ENCODE data around the gene SHROOM3.
A peak's percentile ranks its signal among the peaks of the same experiment; 100 is the strongest.

SHROOM3 gene

DNA sequence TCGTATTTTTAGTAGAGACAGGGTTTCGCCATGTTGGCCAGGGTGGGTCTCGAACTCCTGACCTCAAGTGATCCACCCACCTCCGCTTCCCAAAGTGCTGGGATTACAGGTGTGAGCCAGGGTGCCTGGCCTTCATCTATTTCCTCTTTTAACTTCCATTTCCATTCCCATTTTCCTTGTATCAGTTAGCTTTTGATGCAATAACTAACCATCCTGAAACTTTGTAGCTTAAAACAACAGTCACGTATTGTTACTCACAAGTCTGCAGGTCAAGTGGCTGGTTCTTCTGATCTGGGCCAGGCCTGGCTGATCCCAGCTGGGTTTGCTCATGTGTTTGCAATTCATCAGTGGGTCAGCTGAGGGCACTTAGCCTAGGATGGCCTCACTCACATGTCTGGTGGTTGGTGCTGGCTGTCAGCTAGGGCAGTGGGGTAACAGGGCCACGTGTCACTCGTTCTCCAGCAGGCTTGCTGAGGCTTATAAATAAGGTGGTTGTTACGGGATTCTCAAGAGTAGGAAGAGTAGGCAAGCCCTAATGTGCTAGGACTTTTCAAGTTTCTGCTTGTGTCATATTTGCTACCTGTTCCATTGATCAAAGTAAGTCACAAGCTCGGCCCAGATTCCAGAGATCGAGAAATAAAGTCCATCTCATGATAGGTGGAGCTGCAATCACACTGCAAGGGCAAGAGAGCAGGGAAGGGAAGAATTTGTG is 374.7 kb downstream of the SHROOM3 start:
- Histone ChIP-seq H2AFZ (ENCODE audit: low read depth, low read length) (no peak overlapping the region), H2AK5ac (ENCODE audit: low read length, severe bottlenecking) (no peak overlapping the region), H2BK5ac (ENCODE audit: low read depth, low read length, poor library complexity, severe bottlenecking) (no peak overlapping the region), H3K27me3 (ENCODE audit: control insufficient read depth in 1 of 2, insufficient read depth in 1 of 2, low read length in 2 of 2) (no peaks in the 10 kb centered on the region), H3K79me1 (replicated peaks; ENCODE audit: low read length, poor library complexity, severe bottlenecking) (no peaks in the 10 kb centered on the region), H3K4me1 (ENCODE audit: control insufficient read depth, insufficient read depth, low read depth, low read length) (peaks cover 16% of the 10 kb centered on the region), H3K4me2 (ENCODE audit: low read length, poor library complexity, severe bottlenecking) (no peak overlapping the region), H3K14ac (ENCODE audit: low read length in 2 of 2) (no peak overlapping the region), H3K36me3 (ENCODE audit: control insufficient read depth in 1 of 2, insufficient read depth in 2 of 2, low read depth in 1 of 2, low read length in 2 of 2) (no peaks in the 10 kb centered on the region), H3K9me3 (ENCODE audit: control insufficient read depth, low read length) (peaks cover 19% of the 10 kb centered on the region), H3K18ac (ENCODE audit: low read depth in 1 of 2, low read length in 2 of 2) (peak overlapping the region in 1 of 2 experiments; percentile 38), H3K9ac (ENCODE audit: low read length) (no peak overlapping the region), H2BK12ac (ENCODE audit: low read length in 2 of 2) (peak overlapping the region in 1 of 2 experiments; percentile 45), H3K27ac (ENCODE audit: low read length, poor library complexity, severe bottlenecking) (peak overlapping the region; percentile 50), H4K91ac (ENCODE audit: low read length) (no peak overlapping the region), H2BK15ac (ENCODE audit: low read depth, poor library complexity, severe bottlenecking) (no peak overlapping the region), H4K8ac (ENCODE audit: low read length) (no peak overlapping the region), H3K4me3 (ENCODE audit: insufficient read depth in 1 of 2, low read depth in 1 of 2, low read length in 2 of 2) (no peak overlapping the region), H3K4ac (ENCODE audit: low read depth in 1 of 2, low read length in 2 of 2) (no peak overlapping the region), H2BK120ac (ENCODE audit: low read depth, low read length) (no peak overlapping the region), H3K23ac (ENCODE audit: low read length in 2 of 2) (no peak overlapping the region)
- peak; percentile 96 for DNase-seq
- WGBS = 52% methylated on average over 10 of the region's 10 CpGs

DNA sequence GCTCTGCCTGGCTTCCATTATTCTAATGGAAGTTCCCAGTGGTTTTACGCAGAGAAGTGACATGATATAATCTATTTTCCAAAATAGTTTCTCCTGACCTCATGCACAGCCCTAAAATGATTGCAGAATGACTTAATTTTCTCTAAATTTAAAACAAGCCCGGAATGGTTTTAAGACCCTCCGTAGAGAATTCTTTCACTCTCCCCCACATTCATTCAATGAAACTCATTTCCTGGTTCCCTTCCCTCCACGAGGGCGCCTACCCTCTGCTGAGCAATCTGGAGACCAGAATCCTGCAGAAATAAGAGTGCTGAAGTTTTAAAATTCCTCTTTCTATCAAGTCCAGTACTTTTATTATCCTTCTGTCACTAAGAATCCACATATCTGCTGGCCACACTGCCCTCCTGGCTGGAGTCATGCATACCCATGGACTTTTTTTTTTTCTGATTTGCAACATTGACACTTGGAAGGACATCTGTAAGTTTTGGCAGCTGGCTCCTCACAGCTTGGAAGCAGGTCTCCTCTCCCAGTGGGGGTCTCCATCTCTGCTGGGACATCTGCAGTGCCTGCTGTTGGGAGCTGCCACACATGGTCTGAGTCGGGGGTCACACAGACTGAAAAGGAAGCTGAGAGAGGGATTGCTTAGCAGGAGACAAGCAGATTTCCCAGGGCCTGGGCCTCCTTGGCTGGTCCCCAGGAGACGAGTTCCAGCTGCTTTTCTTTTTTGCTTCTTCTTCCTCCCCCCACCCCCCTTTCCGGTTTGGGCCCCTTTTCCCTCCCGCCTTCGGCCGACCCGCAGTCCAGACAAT is 376.8 kb downstream of the SHROOM3 start:
- Histone ChIP-seq H4K8ac (ENCODE audit: low read length) (peak overlapping the region; percentile 96), H3K4me1 (ENCODE audit: control insufficient read depth, insufficient read depth, low read depth, low read length) (peaks cover 12% of the 10 kb centered on the region), H3K27ac (ENCODE audit: low read length, poor library complexity, severe bottlenecking) (peak overlapping the region; percentile 97), H4K91ac (ENCODE audit: low read length) (peak overlapping the region; percentile 88), H3K4me3 (ENCODE audit: insufficient read depth in 1 of 2, low read depth in 1 of 2, low read length in 2 of 2) (no peak overlapping the region), H3K18ac (ENCODE audit: low read depth in 1 of 2, low read length in 2 of 2) (peak overlapping the region; percentile 93 to 98), H2BK15ac (ENCODE audit: low read depth, poor library complexity, severe bottlenecking) (peak overlapping the region; percentile 37), H3K9me3 (ENCODE audit: control insufficient read depth, low read length) (peaks cover 20% of the 10 kb centered on the region), H3K27me3 (ENCODE audit: control insufficient read depth in 1 of 2, insufficient read depth in 1 of 2, low read length in 2 of 2) (no peaks in the 10 kb centered on the region), H2AFZ (ENCODE audit: low read depth, low read length) (no peak overlapping the region), H2BK5ac (ENCODE audit: low read depth, low read length, poor library complexity, severe bottlenecking) (peak overlapping the region; percentile 86), H3K23ac (ENCODE audit: low read length in 2 of 2) (peak overlapping the region in 1 of 2 experiments; percentile 23), H3K4ac (ENCODE audit: low read depth in 1 of 2, low read length in 2 of 2) (peak overlapping the region; percentile 83 to 92), H3K9ac (ENCODE audit: low read length) (no peak overlapping the region), H3K36me3 (ENCODE audit: control insufficient read depth in 1 of 2, insufficient read depth in 2 of 2, low read depth in 1 of 2, low read length in 2 of 2) (no peaks in the 10 kb centered on the region), H2BK120ac (ENCODE audit: low read depth, low read length) (peak overlapping the region; percentile 87), H3K4me2 (ENCODE audit: low read length, poor library complexity, severe bottlenecking) (no peak overlapping the region), H3K14ac (ENCODE audit: low read length in 2 of 2) (no peak overlapping the region), H2AK5ac (ENCODE audit: low read length, severe bottlenecking) (peak overlapping the region; percentile 96), H3K79me1 (replicated peaks; ENCODE audit: low read length, poor library complexity, severe bottlenecking) (no peaks in the 10 kb centered on the region), H2BK12ac (ENCODE audit: low read length in 2 of 2) (peak overlapping the region in 1 of 2 experiments; percentile 97)
- WGBS = 4% methylated on average over 12 of the region's 12 CpGs
- DNase-seq = peak; percentile 73

DNA sequence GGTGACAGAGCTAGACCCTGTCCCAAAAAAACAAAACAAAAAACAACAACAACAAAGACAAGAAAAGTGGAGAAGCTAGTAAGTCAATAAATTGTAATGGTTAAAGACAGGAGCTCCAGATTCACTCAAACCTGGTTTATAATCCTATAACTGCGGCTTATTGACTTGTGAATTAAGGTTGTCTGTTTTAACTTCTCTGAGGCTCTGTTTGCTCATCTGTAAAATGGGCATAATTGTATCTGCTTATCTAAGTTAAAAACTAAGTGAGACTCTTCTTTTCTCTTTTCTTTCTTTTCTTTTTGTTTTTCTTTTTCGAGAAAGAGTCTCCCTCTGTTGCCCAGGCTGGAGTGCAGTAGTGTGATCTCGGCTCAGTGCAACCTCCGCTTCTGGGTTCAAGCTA is 378.0 kb downstream of the SHROOM3 start:
- Histone ChIP-seq H3K23ac (ENCODE audit: low read length in 2 of 2) (no peak overlapping the region), H3K4ac (ENCODE audit: low read depth in 1 of 2, low read length in 2 of 2) (peak overlapping the region; percentile 71 to 91), H3K36me3 (ENCODE audit: control insufficient read depth in 1 of 2, insufficient read depth in 2 of 2, low read depth in 1 of 2, low read length in 2 of 2) (no peaks in the 10 kb centered on the region), H2BK120ac (ENCODE audit: low read depth, low read length) (peak overlapping the region; percentile 80), H2AK5ac (ENCODE audit: low read length, severe bottlenecking) (peak overlapping the region; percentile 59), H3K14ac (ENCODE audit: low read length in 2 of 2) (peak overlapping the region in 1 of 2 experiments; percentile 11), H3K18ac (ENCODE audit: low read depth in 1 of 2, low read length in 2 of 2) (peak overlapping the region; percentile 93 to 98), H3K27ac (ENCODE audit: low read length, poor library complexity, severe bottlenecking) (peak overlapping the region; percentile 97), H2BK12ac (ENCODE audit: low read length in 2 of 2) (peak overlapping the region; percentile 92 to 97), H3K27me3 (ENCODE audit: control insufficient read depth in 1 of 2, insufficient read depth in 1 of 2, low read length in 2 of 2) (no peaks in the 10 kb centered on the region), H3K4me3 (ENCODE audit: insufficient read depth in 1 of 2, low read depth in 1 of 2, low read length in 2 of 2) (no peak overlapping the region), H4K91ac (ENCODE audit: low read length) (no peak overlapping the region), H3K4me1 (ENCODE audit: control insufficient read depth, insufficient read depth, low read depth, low read length) (peaks cover 12% of the 10 kb centered on the region), H3K9me3 (ENCODE audit: control insufficient read depth, low read length) (peaks cover 8% of the 10 kb centered on the region), H2AFZ (ENCODE audit: low read depth, low read length) (no peak overlapping the region), H3K9ac (ENCODE audit: low read length) (no peak overlapping the region), H3K79me1 (replicated peaks; ENCODE audit: low read length, poor library complexity, severe bottlenecking) (no peaks in the 10 kb centered on the region), H2BK15ac (ENCODE audit: low read depth, poor library complexity, severe bottlenecking) (peak overlapping the region; percentile 63), H2BK5ac (ENCODE audit: low read depth, low read length, poor library complexity, severe bottlenecking) (no peak overlapping the region), H3K4me2 (ENCODE audit: low read length, poor library complexity, severe bottlenecking) (no peak overlapping the region), H4K8ac (ENCODE audit: low read length) (peak overlapping the region; percentile 96)
- no peak for DNase-seq
- 91% methylated on average over 4 of the region's 4 CpGs for whole genome bisulfite sequencing

DNA sequence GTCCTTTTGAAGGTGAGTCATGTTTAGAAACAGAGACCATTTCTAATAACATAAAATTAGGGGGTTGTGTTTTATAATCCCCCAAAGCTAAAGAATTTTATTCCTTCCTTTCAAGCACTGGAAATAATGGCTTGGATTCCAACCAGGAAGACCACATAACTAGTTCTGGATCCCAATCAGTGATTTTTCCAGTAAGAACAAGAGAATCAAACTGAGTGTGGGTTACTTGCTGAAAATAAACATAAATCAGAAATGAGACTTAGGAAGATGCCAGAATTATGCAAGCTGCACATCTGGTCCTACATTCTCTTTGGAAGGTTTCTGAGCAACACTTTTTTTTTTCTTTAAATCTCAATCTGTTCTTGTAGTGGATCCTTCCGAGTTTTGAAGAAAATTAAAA is 386.6 kb downstream of the SHROOM3 start:
- no peaks in the 10 kb centered on the region for H3K9me3 ChIP-seq (ENCODE audit: control insufficient read depth, low read length)
- H4K8ac ChIP-seq (ENCODE audit: low read length) = no peak overlapping the region
- no peak overlapping the region for H2BK12ac ChIP-seq (ENCODE audit: low read length in 2 of 2)
- no peaks in the 10 kb centered on the region for H3K27me3 ChIP-seq (ENCODE audit: control insufficient read depth in 1 of 2, insufficient read depth in 1 of 2, low read length in 2 of 2)
- H3K14ac ChIP-seq (ENCODE audit: low read length in 2 of 2) = no peak overlapping the region
- no peak overlapping the region for H3K4ac ChIP-seq (ENCODE audit: low read depth in 1 of 2, low read length in 2 of 2)
- no peak overlapping the region for H3K4me2 ChIP-seq (ENCODE audit: low read length, poor library complexity, severe bottlenecking)
- H3K9ac ChIP-seq (ENCODE audit: low read length) = no peak overlapping the region
- no peak overlapping the region for H3K18ac ChIP-seq (ENCODE audit: low read depth in 1 of 2, low read length in 2 of 2)
- no peak overlapping the region for H2BK120ac ChIP-seq (ENCODE audit: low read depth, low read length)
- H3K4me3 ChIP-seq (ENCODE audit: insufficient read depth in 1 of 2, low read depth in 1 of 2, low read length in 2 of 2) = no peak overlapping the region
- DNase-seq = peak; percentile 47
- no peaks in the 10 kb centered on the region for H3K4me1 ChIP-seq (ENCODE audit: control insufficient read depth, insufficient read depth, low read depth, low read length)
- WGBS = no CpG with 5 or more reads among the region's 1 CpG
- H3K36me3 ChIP-seq (ENCODE audit: control insufficient read depth in 1 of 2, insufficient read depth in 2 of 2, low read depth in 1 of 2, low read length in 2 of 2) = no peaks in the 10 kb centered on the region
- no peaks in the 10 kb centered on the region for H3K79me1 ChIP-seq (replicated peaks; ENCODE audit: low read length, poor library complexity, severe bottlenecking)
- no peak overlapping the region for H2AFZ ChIP-seq (ENCODE audit: low read depth, low read length)
- no peak overlapping the region for H3K23ac ChIP-seq (ENCODE audit: low read length in 2 of 2)
- no peak overlapping the region for H2BK5ac ChIP-seq (ENCODE audit: low read depth, low read length, poor library complexity, severe bottlenecking)
- H4K91ac ChIP-seq (ENCODE audit: low read length) = no peak overlapping the region
- H3K27ac ChIP-seq (ENCODE audit: low read length, poor library complexity, severe bottlenecking) = no peak overlapping the region
- no peak overlapping the region for H2BK15ac ChIP-seq (ENCODE audit: low read depth, poor library complexity, severe bottlenecking)
- H2AK5ac ChIP-seq (ENCODE audit: low read length, severe bottlenecking) = no peak overlapping the region
